HepG2 (cell line): ENCODE data around the gene BMPR2. TPM values are rescaled to one million over a fixed set of nuclear protein-coding genes. Genes with fewer than 3 reads are reported as not detected.
A peak's percentile ranks its signal among the peaks of the same experiment; 100 is the strongest.

ENCODE experiments used
- ARHGAP35 ChIP-seq: sonication (generic); formaldehyde crosslinking; IDR thresholded peaks from 2 replicates; pipeline ENCODE4 v1.9.0; 2022; ENCODE audit warnings: mild to moderate bottlenecking, inconsistent platforms, moderate library complexity, missing genetic modification reagents, borderline replicate concordance
- ARID5B ChIP-seq: IDR thresholded peaks from 2 replicates; pipeline ENCODE4 v1.4.0; 2020; ENCODE audit warnings: mild to moderate bottlenecking, missing genetic modification reagents
- CBFB ChIP-seq: sonication (generic); formaldehyde crosslinking; IDR thresholded peaks from 2 replicates; pipeline ENCODE4 v1.4.0; 2020; ENCODE audit warnings: missing genetic modification reagents
- CSRNP1 ChIP-seq: sonication (generic); formaldehyde crosslinking; IDR thresholded peaks from 2 replicates; pipeline ENCODE4 v1.8.1; 2023; ENCODE audit warnings: mild to moderate bottlenecking, missing genetic modification reagents
- KLF11 ChIP-seq: IDR thresholded peaks from 2 replicates; pipeline ENCODE4 v1.6.1; 2016; ENCODE audit warnings: missing compliant biosample characterization
- MAF1 ChIP-seq: sonication (generic); formaldehyde crosslinking; IDR thresholded peaks from 2 replicates; pipeline ENCODE4 v1.5.0; 2020; ENCODE audit warnings: missing genetic modification reagents, borderline replicate concordance
- MAX ChIP-seq: IDR thresholded peaks from 2 replicates; pipeline ENCODE4 v1.6.1; 2012; ENCODE audit warnings: inconsistent platforms
- NFRKB ChIP-seq: fragments of 450-650 bp; IDR thresholded peaks from 2 replicates; pipeline ENCODE4 v1.6.1; 2017
- SIN3A ChIP-seq: IDR thresholded peaks from 2 replicates; pipeline ENCODE4 v1.6.1; 2011; ENCODE audit warnings: low read depth, mild to moderate bottlenecking, control low read depth, low read length, borderline replicate concordance
- SNAPC2 ChIP-seq: sonication (generic); formaldehyde crosslinking; IDR thresholded peaks from 2 replicates; pipeline ENCODE4 v1.8.1; 2022; ENCODE audit warnings: mild to moderate bottlenecking, missing genetic modification reagents
- SP5 ChIP-seq: IDR thresholded peaks from 2 replicates; pipeline ENCODE4 v1.6.1; 2016; ENCODE audit warnings: low read depth, borderline replicate concordance
- THAP9 ChIP-seq: sonication (generic); formaldehyde crosslinking; IDR thresholded peaks from 2 replicates; pipeline ENCODE4; 2020; ENCODE audit warnings: missing genetic modification reagents, mild to moderate bottlenecking, borderline replicate concordance
- THRA ChIP-seq: sonication (generic); formaldehyde crosslinking; IDR thresholded peaks from 2 replicates; pipeline ENCODE4 v1.4.0; 2020; ENCODE audit warnings: missing genetic modification reagents, borderline replicate concordance
- WIZ ChIP-seq: sonication (generic); formaldehyde crosslinking; IDR thresholded peaks from 2 replicates; pipeline ENCODE4 v1.5.1; 2020; ENCODE audit warnings: mild to moderate bottlenecking, missing genetic modification reagents
- ZBTB3 ChIP-seq: sonication (generic); formaldehyde crosslinking; IDR thresholded peaks from 2 replicates; pipeline ENCODE4 v1.4.0; 2020; ENCODE audit warnings: low read depth, mild to moderate bottlenecking, moderate library complexity, missing genetic modification reagents, borderline replicate concordance
- ZNF317 ChIP-seq: sonication (generic); formaldehyde crosslinking; IDR thresholded peaks from 2 replicates; pipeline ENCODE4 v1.5.0; 2020; ENCODE audit warnings: mild to moderate bottlenecking, missing genetic modification reagents
- ZNF569 ChIP-seq: sonication (generic); formaldehyde crosslinking; IDR thresholded peaks from 2 replicates; pipeline ENCODE4 v1.5.0; 2020; ENCODE audit warnings: mild to moderate bottlenecking, missing genetic modification reagents, moderate library complexity, borderline replicate concordance
- ZNF720 ChIP-seq: sonication (generic); formaldehyde crosslinking; IDR thresholded peaks from 2 replicates; pipeline ENCODE4 v1.4.0; 2020; ENCODE audit warnings: missing genetic modification reagents
- polyA plus RNA-seq, 8 experiments: library from polyadenylated mRNA; depleted of rRNA in 3 of 8; stranded (reverse) in 7 of 8; unstranded in 1 of 8; fragments of >200 nt; fragmentation: Illumina TruSeq in 4 of 8; extraction: Trizol in 4 of 8; gene quantifications; 2 replicates each; pipeline versions ENCODE4 v1.2.1 to v1.2.3, GENCODE V29; 2011 to 2016; ENCODE audit warnings: low read depth in 4 of 8, missing spikeins in 1 of 8, mixed read lengths in 1 of 8; ENCODE audit not compliant: insufficient read depth in 1 of 8
- total RNA-seq, 5 experiments: library from RNA; depleted of rRNA; stranded (reverse); fragments of >200 nt; fragmentation: Illumina TruSeq; extraction: Trizol; gene quantifications; 2 replicates each; pipeline ENCODE4 v1.2.3, GENCODE V29; 2016; ENCODE audit warnings: low read depth in 1 of 5

BMPR2 gene
- total and polyA plus RNA-seq, 2 of the 13 experiments (the other 11 are each of a cell fraction or from before 2014, with no cell fraction given): 5.5 to 10.3 TPM

GRCh38 chr2:202375609-202376408 is at the start of gene BMPR2 (continued):
- no peak for TF ChIP-seq ZNF569 (CRISPR knock-in tag)
- TF ChIP-seq WIZ (CRISPR knock-in tag): peak; percentile 59; the same call in 1 of the 2 replicates
- TF ChIP-seq SIN3A: peak; percentile 34; the same call in 1 of the 2 replicates
- peak; percentile 80 for TF ChIP-seq MAX
- no peak for TF ChIP-seq ZNF720 (CRISPR knock-in tag)
- TF ChIP-seq MAF1 (CRISPR knock-in tag): no peak
- 0 out of 2 replicates have a peak, but pooled peaks have one; percentile 67 for TF ChIP-seq CSRNP1
- 0 out of 2 replicates have a peak, but pooled peaks have one; percentile 53 for TF ChIP-seq THAP9
- peak; percentile 32 for TF ChIP-seq ARID5B (CRISPR knock-in tag)
- TF ChIP-seq SP5 (CRISPR knock-in tag): no peak; the same call in 1 of the 2 replicates
- TF ChIP-seq THRA (CRISPR knock-in tag): peak; percentile 68; the same call in 1 of the 2 replicates
- TF ChIP-seq CBFB: peak; percentile 89
- TF ChIP-seq ZNF317 (CRISPR knock-in tag): peak; percentile 51; the same call in 1 of the 2 replicates
- TF ChIP-seq ARHGAP35 (CRISPR knock-in tag): no peak
- TF ChIP-seq KLF11 (CRISPR knock-in tag): 0 out of 2 replicates have a peak, but pooled peaks have one; percentile 26
- peak; percentile 65; the same call in 1 of the 2 replicates for TF ChIP-seq SNAPC2 (CRISPR knock-in tag)
- 0 out of 2 replicates have a peak, but pooled peaks have one; percentile 36 for TF ChIP-seq ZBTB3 (CRISPR knock-in tag)
- TF ChIP-seq NFRKB: no peak
